ENCODE measurements around the gene OR4C5. TPM values are rescaled to one million over a fixed set of nuclear protein-coding genes. Genes with fewer than 3 reads are reported as not detected.
"Not testable (repeated sequence)": the region's sequence is repeated elsewhere in the genome, so short reads cannot be mapped to it uniquely, and the experiment has no call there.

OR4C5 gene
- total RNA-seq (2014; rRNA removed; shearing (Covaris generic)) (not detected in 2 replicates), total RNA-seq (2022) (not detected in 2 replicates), Bru-seq, nascent RNA (not detected), BruChase-seq, experiment 1, labeled RNA remaining after a 6-hour chase (not detected), BruChase-seq, experiment 2, labeled RNA remaining after a 2-hour chase (not detected)
- long read RNA-seq = 0 reads

DNA sequence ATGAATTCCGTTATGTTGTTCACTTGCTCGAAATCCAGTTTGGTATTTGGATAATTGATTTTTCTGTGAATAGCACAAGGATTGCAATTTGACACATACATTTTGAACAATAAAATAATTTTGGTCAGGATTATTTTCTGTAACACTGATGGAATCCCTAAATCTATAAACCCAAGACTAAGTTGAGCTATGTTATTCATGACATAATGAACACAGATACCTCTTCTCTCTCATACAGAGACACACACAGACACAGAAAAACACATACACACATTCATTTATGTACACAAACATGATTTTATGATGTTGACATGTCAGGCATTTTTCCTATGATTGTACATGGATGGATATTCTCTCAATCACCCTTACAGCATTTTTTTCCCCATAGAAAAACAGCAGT is at the start of gene OR4C5:
Gene OR4C5, minus strand, starts transcription at position 101 of the 400 bp plus-strand sequence. Its CDS starts 0 bp downstream, at position 101.
- no peaks in the 10 kb centered on the region for H3K9me3 ChIP-seq (ENCODE audit: low read length)
- no TSS peak for BruUV-seq (replicated peaks)
- H2AFZ ChIP-seq (ENCODE audit: low read length) = no peak within 1 kb of the TSS
- CTCF ChIA-PET (ENCODE audit: unreplicated experiment) = no interaction called here
- H3K27ac ChIP-seq (ENCODE audit: low read depth, low read length, poor library complexity, severe bottlenecking) = no peak within 1 kb of the TSS
- no peaks in the 10 kb centered on the region for H3K4me1 ChIP-seq (ENCODE audit: insufficient read depth, low read length, poor library complexity, severe bottlenecking)
- no peaks in the 10 kb centered on the region for H3K79me2 ChIP-seq (ENCODE audit: insufficient read depth, low read depth, low read length)
- POLR2A ChIA-PET = no interaction called here
- TF ChIP-seq, protein P1, sequence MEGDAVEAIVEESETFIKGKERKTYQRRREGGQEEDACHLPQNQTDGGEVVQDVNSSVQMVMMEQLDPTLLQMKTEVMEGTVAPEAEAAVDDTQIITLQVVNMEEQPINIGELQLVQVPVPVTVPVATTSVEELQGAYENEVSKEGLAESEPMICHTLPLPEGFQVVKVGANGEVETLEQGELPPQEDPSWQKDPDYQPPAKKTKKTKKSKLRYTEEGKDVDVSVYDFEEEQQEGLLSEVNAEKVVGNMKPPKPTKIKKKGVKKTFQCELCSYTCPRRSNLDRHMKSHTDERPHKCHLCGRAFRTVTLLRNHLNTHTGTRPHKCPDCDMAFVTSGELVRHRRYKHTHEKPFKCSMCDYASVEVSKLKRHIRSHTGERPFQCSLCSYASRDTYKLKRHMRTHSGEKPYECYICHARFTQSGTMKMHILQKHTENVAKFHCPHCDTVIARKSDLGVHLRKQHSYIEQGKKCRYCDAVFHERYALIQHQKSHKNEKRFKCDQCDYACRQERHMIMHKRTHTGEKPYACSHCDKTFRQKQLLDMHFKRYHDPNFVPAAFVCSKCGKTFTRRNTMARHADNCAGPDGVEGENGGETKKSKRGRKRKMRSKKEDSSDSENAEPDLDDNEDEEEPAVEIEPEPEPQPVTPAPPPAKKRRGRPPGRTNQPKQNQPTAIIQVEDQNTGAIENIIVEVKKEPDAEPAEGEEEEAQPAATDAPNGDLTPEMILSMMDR (conservative IDR thresholded peaks at IDR 0.05; ENCODE audit: low read length) = no peak
- TF ChIP-seq EZH2phosphoT487 (IDR thresholded peaks at IDR 0.05; ENCODE audit: borderline replicate concordance, low read depth, low read length) = no peak
- no peaks in the 10 kb centered on the region for H4K20me1 ChIP-seq (ENCODE audit: insufficient read depth, low read length)
- DNase-seq (ENCODE audit: low spot score) = no peak
- no peak within 1 kb of the TSS for H3K4me2 ChIP-seq (ENCODE audit: low read length)
- H3K9me2 ChIP-seq (ENCODE audit: insufficient read depth, low read length) = no peaks in the 10 kb centered on the region
- no peak within 1 kb of the TSS for H3K4me3 ChIP-seq (ENCODE audit: low read depth, low read length, poor library complexity, severe bottlenecking)
- H3K36me3 ChIP-seq (ENCODE audit: insufficient read depth, low read length) = no peaks in the 10 kb centered on the region
- intact Hi-C loops (cut with micrococcal nuclease; ENCODE audit: unreplicated experiment) = no loop called here

DNA sequence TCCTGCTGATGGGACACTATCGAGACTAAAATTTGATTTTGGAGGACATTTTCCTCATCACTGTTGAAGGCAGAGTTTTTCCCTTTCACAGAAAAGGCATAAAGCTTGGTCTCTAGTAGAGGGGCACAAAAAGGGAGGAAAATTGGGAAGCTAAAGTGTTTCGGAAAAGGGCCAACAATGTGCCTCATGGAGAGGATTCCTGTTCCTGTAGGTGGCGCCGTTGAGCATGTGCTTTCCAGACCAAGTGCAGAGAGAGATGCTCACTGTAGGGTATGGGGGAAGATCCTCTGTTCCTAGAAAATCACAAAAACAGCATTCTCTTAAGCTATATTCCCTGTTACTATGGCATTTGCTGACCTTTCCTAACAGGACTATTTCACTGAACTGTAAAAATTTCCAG is 18.4 kb upstream of the OR4C5 start:
- Histone ChIP-seq H4K20me1 (ENCODE audit: insufficient read depth, low read length) (no peaks in the 10 kb centered on the region), H3K27ac (ENCODE audit: low read depth, low read length, poor library complexity, severe bottlenecking) (no peak overlapping the region), H3K4me1 (ENCODE audit: insufficient read depth, low read length, poor library complexity, severe bottlenecking) (no peaks in the 10 kb centered on the region), H2AFZ (ENCODE audit: low read length) (no peak overlapping the region), H3K9me3 (ENCODE audit: low read length) (no peaks in the 10 kb centered on the region), H3K9me2 (ENCODE audit: insufficient read depth, low read length) (no peaks in the 10 kb centered on the region), H3K4me3 (ENCODE audit: low read depth, low read length, poor library complexity, severe bottlenecking) (no peak overlapping the region), H3K79me2 (ENCODE audit: insufficient read depth, low read depth, low read length) (no peaks in the 10 kb centered on the region), H3K36me3 (ENCODE audit: insufficient read depth, low read length) (no peaks in the 10 kb centered on the region), H3K4me2 (ENCODE audit: low read length) (no peak overlapping the region)
- CTCF ChIA-PET (ENCODE audit: unreplicated experiment) = no interaction called here
- DNase-seq (ENCODE audit: low spot score) = peak; percentile 3
- no TSS peak for BruUV-seq (replicated peaks)
- intact Hi-C loops (cut with micrococcal nuclease; ENCODE audit: unreplicated experiment) = no loop called here
- TF ChIP-seq, protein P1 (conservative IDR thresholded peaks at IDR 0.05; ENCODE audit: low read length) = peak; percentile 76
- TF ChIP-seq EZH2phosphoT487 (IDR thresholded peaks at IDR 0.05; ENCODE audit: borderline replicate concordance, low read depth, low read length) = no peak
- POLR2A ChIA-PET = no interaction called here

DNA sequence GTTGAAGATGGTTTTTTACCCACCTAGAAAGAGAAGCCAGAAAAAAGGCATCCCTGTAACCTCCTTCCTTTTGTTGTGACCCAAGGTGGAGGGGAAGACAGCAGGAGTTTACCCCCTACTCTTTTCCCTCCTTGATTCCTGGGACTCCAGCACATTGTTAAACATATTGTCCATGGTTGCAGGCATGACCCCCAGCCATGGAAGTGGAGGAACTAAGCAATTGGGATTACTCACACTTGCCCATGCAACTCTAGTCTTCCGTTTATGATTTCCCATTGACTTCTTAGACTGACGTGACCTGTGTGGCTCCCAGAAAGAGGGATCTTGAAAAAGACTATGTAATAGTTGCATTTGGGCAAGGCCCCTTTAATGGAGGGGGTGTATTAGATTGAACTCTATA is 17.9 kb upstream of the OR4C5 start:
- H3K27ac ChIP-seq (ENCODE audit: low read depth, low read length, poor library complexity, severe bottlenecking); H3K4me1 ChIP-seq (ENCODE audit: insufficient read depth, low read length, poor library complexity, severe bottlenecking); H3K79me2 ChIP-seq (ENCODE audit: insufficient read depth, low read depth, low read length); DNase-seq (ENCODE audit: low spot score); H3K9me3 ChIP-seq (ENCODE audit: low read length); H3K36me3 ChIP-seq (ENCODE audit: insufficient read depth, low read length); H3K4me3 ChIP-seq (ENCODE audit: low read depth, low read length, poor library complexity, severe bottlenecking); H4K20me1 ChIP-seq (ENCODE audit: insufficient read depth, low read length); H3K9me2 ChIP-seq (ENCODE audit: insufficient read depth, low read length); intact Hi-C loops (cut with micrococcal nuclease; ENCODE audit: unreplicated experiment); CTCF ChIA-PET (ENCODE audit: unreplicated experiment); POLR2A ChIA-PET; H3K4me2 ChIP-seq (ENCODE audit: low read length); BruUV-seq (replicated peaks); H2AFZ ChIP-seq (ENCODE audit: low read length): not testable (repeated sequence)

DNA sequence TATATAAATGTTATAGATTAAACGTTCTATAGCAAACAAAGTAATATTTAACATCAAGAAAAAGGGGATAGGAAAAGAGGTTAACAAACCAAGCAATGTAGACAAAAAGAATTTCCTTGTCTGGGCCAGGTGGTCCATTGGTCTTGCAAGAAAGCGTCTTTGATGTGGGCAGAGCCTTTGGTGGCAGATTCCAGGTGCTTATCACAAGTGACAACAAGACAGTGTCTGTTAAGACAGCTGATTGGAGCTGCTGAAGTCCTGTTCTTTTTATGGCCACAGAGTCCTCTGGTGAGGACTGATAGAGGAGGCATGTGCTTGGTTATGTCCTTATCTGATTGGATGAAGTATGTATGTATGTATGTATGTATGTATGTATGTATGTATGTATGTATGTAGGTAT is 5.0 kb downstream of the OR4C5 start:
- BruUV-seq (replicated peaks); intact Hi-C loops (cut with micrococcal nuclease; ENCODE audit: unreplicated experiment); H2AFZ ChIP-seq (ENCODE audit: low read length); DNase-seq (ENCODE audit: low spot score); POLR2A ChIA-PET; H3K36me3 ChIP-seq (ENCODE audit: insufficient read depth, low read length); CTCF ChIA-PET (ENCODE audit: unreplicated experiment); H3K79me2 ChIP-seq (ENCODE audit: insufficient read depth, low read depth, low read length); H3K27ac ChIP-seq (ENCODE audit: low read depth, low read length, poor library complexity, severe bottlenecking); H3K4me3 ChIP-seq (ENCODE audit: low read depth, low read length, poor library complexity, severe bottlenecking); H3K4me1 ChIP-seq (ENCODE audit: insufficient read depth, low read length, poor library complexity, severe bottlenecking); H3K9me3 ChIP-seq (ENCODE audit: low read length); H3K9me2 ChIP-seq (ENCODE audit: insufficient read depth, low read length); H3K4me2 ChIP-seq (ENCODE audit: low read length); H4K20me1 ChIP-seq (ENCODE audit: insufficient read depth, low read length): not testable (repeated sequence)
